ENCODE data around the gene SPATC1L.
"Not testable (repeated sequence)": the region's sequence is repeated elsewhere in the genome, so short reads cannot be mapped to it uniquely, and the experiment has no call there.

The SPATC1L gene

GRCh38 chr21:46183337-46183909, 836 bp downstream of the SPATC1L start:
- not testable (repeated sequence) for DNase-seq (ENCODE audit: low spot score)

GRCh38 chr21:46182548-46183336, 1.5 kb downstream of the SPATC1L start:
- DNase-seq (ENCODE audit: low spot score) = no peak

- no peak for DNase-seq (ENCODE audit: low spot score)
These were observed 2.2 kb downstream of the SPATC1L start for GRCh38 chr21:46181953-46182547.

GRCh38 chr21:46181436-46181835, 2.8 kb downstream of the SPATC1L start:
- no peak for DNase-seq (ENCODE audit: low spot score)

- no peak for DNase-seq (ENCODE audit: low spot score)
These were observed 3.4 kb downstream of the SPATC1L start for GRCh38 chr21:46180778-46181391.

- no peak for DNase-seq (ENCODE audit: low spot score)
These were observed 4.1 kb downstream of the SPATC1L start for GRCh38 chr21:46180079-46180722.

GRCh38 chr21:46179708-46180078, 4.6 kb downstream of the SPATC1L start:
- no peak for DNase-seq (ENCODE audit: low spot score)

GRCh38 chr21:46178961-46179360, 5.3 kb downstream of the SPATC1L start:
- DNase-seq (ENCODE audit: low spot score) = no peak

- DNase-seq (ENCODE audit: low spot score) = not testable (repeated sequence)
These were observed 7.7 kb downstream of the SPATC1L start for GRCh38 chr21:46176443-46177129.

GRCh38 chr21:46173573-46173972, 10.7 kb downstream of the SPATC1L start:
- DNase-seq (ENCODE audit: low spot score) = no peak

GRCh38 chr21:46172863-46173528, 11.3 kb downstream of the SPATC1L start:
- DNase-seq (ENCODE audit: low spot score) = no peak

GRCh38 chr21:46171996-46172862, 12.0 kb downstream of the SPATC1L start:
- DNase-seq (ENCODE audit: low spot score) = no peak

- DNase-seq (ENCODE audit: low spot score) = no peak
These were observed 12.7 kb downstream of the SPATC1L start for GRCh38 chr21:46171585-46171984.

GRCh38 chr21:46170436-46171193, 13.6 kb downstream of the SPATC1L start:
- not testable (repeated sequence) for DNase-seq (ENCODE audit: low spot score)

- no peak for DNase-seq (ENCODE audit: low spot score)
These were observed 15.4 kb downstream of the SPATC1L start for GRCh38 chr21:46168659-46169386.

GRCh38 chr21:46168238-46168637, 16.0 kb downstream of the SPATC1L start:
- no peak for DNase-seq (ENCODE audit: low spot score)

- no peak for DNase-seq (ENCODE audit: low spot score)
These were observed 19.2 kb downstream of the SPATC1L start for GRCh38 chr21:46165098-46165497.

GRCh38 chr21:46163380-46163779, 20.9 kb downstream of the SPATC1L start:
- no peak for DNase-seq (ENCODE audit: low spot score)
